Activated CD8-positive, alpha-beta T cell treated with anti-CD3 and anti-CD28 coated beads, Interleukin-2, amount 10 ng/mL, durations not matched to agents 7 days and 5 days (primary cell): Measurements from ENCODE around the gene NEGR1. TPM values are rescaled to one million over a fixed set of nuclear protein-coding genes. Genes with fewer than 3 reads are reported as not detected.

ENCODE experiments used
- ATAC-seq: fragments of 150-1000 bp; cut with Tn5 transposase; one replicate; pipeline ENCODE4 v1.10.0; 2021; ENCODE audit warnings: moderate library complexity
- CTCF ChIA-PET: fragments of 350-600 bp; sonication (Branson Sonifier 250); formaldehyde crosslinking; loops from one replicate; lab custom pipeline; 2021; ENCODE audit warnings: antibody characterized with exemption; lab: Charles Lee
- POLR2A ChIA-PET: fragments of 350-600 bp; sonication (Branson Sonifier 250); formaldehyde crosslinking; loops from one replicate; lab custom pipeline; 2021; ENCODE audit warnings: antibody characterized with exemption; lab: Charles Lee
- DNase-seq: peaks from one replicate; pipeline ENCODE4 v3.0.0-alpha.2; 2020
- H3K27ac Mint-ChIP-seq: one replicate; pipeline ENCODE4 v1.8.0; 2021; ENCODE audit warnings: mild to moderate bottlenecking, mixed read lengths
- H3K27me3 Mint-ChIP-seq: one replicate; pipeline ENCODE4 v1.8.0; 2021; ENCODE audit warnings: low read depth, mixed read lengths
- H3K36me3 Mint-ChIP-seq: one replicate; pipeline ENCODE4 v1.8.0; 2021; ENCODE audit warnings: low read depth, mixed read lengths
- H3K4me1 Mint-ChIP-seq: one replicate; pipeline ENCODE4 v1.8.0; 2021; ENCODE audit warnings: low read depth, mixed read lengths
- H3K4me3 Mint-ChIP-seq: one replicate; pipeline ENCODE4 v1.8.0; 2021; ENCODE audit warnings: mild to moderate bottlenecking, mixed read lengths
- H3K9me3 Mint-ChIP-seq: one replicate; pipeline ENCODE4 v1.8.0; 2022; ENCODE audit warnings: mixed read lengths; ENCODE audit not compliant: insufficient read depth
- total RNA-seq, 2 experiments: library from RNA; stranded (reverse); gene quantifications; one replicate each; pipeline ENCODE4 v1.2.3, GENCODE V29; 2021

Gene NEGR1
- total RNA-seq, 2 experiments from 2014 or later, result not detected

- no peak overlapping the region for H3K4me3 Mint-ChIP-seq
- H3K4me1 Mint-ChIP-seq, result no peaks in the 10 kb centered on the region
- DNase-seq (no peak), ATAC-seq (no peak)
- H3K9me3 Mint-ChIP-seq, result no peaks in the 10 kb centered on the region
- ChIA-PET POLR2A (no interaction called here), CTCF (no interaction called here)
- no peaks in the 10 kb centered on the region for H3K36me3 Mint-ChIP-seq
- no peak overlapping the region for H3K27ac Mint-ChIP-seq
- no peaks in the 10 kb centered on the region for H3K27me3 Mint-ChIP-seq
Measured at GRCh38 chr1:71689635-71690034, 592.7 kb downstream of the NEGR1 start.

- no peaks in the 10 kb centered on the region for H3K9me3 Mint-ChIP-seq
- ATAC-seq, result no peak
- ChIA-PET CTCF (no interaction called here), POLR2A (no interaction called here)
- no peaks in the 10 kb centered on the region for H3K36me3 Mint-ChIP-seq
- no peaks in the 10 kb centered on the region for H3K4me1 Mint-ChIP-seq
- no peak for DNase-seq
- H3K27ac Mint-ChIP-seq, result no peak overlapping the region
- no peaks in the 10 kb centered on the region for H3K27me3 Mint-ChIP-seq
- no peak overlapping the region for H3K4me3 Mint-ChIP-seq
Measured at GRCh38 chr1:71687376-71687775, 595.0 kb downstream of the NEGR1 start.

GRCh38 chr1:71676979-71677925 is 605.1 kb downstream of the NEGR1 start:
- POLR2A ChIA-PET, result no interaction called here
- CTCF ChIA-PET, result no interaction called here
- Mint-ChIP-seq H3K27me3 (no peaks in the 10 kb centered on the region), H3K27ac (no peak overlapping the region), H3K4me1 (no peaks in the 10 kb centered on the region), H3K9me3 (no peaks in the 10 kb centered on the region), H3K4me3 (no peak overlapping the region), H3K36me3 (no peaks in the 10 kb centered on the region)
- ATAC-seq (no peak), DNase-seq (no peak)

GRCh38 chr1:71668065-71668464 is 614.3 kb downstream of the NEGR1 start:
- ATAC-seq, result no peak
- H3K4me3 Mint-ChIP-seq, result no peak overlapping the region
- CTCF ChIA-PET, result no interaction called here
- H3K27me3 Mint-ChIP-seq, result no peaks in the 10 kb centered on the region
- no peak overlapping the region for H3K27ac Mint-ChIP-seq
- H3K36me3 Mint-ChIP-seq, result no peaks in the 10 kb centered on the region
- no peak for DNase-seq
- H3K9me3 Mint-ChIP-seq, result no peaks in the 10 kb centered on the region
- POLR2A ChIA-PET, result no interaction called here
- no peaks in the 10 kb centered on the region for H3K4me1 Mint-ChIP-seq

GRCh38 chr1:71667216-71667615 is 615.1 kb downstream of the NEGR1 start:
- no peaks in the 10 kb centered on the region for H3K27me3 Mint-ChIP-seq
- H3K9me3 Mint-ChIP-seq, result no peaks in the 10 kb centered on the region
- ChIA-PET CTCF (no interaction called here), POLR2A (no interaction called here)
- no peaks in the 10 kb centered on the region for H3K4me1 Mint-ChIP-seq
- DNase-seq, result no peak
- no peak overlapping the region for H3K4me3 Mint-ChIP-seq
- H3K36me3 Mint-ChIP-seq, result no peaks in the 10 kb centered on the region
- H3K27ac Mint-ChIP-seq, result no peak overlapping the region
- ATAC-seq, result no peak

GRCh38 chr1:71666609-71667008 is 615.7 kb downstream of the NEGR1 start:
- ATAC-seq, result no peak
- no peak overlapping the region for H3K4me3 Mint-ChIP-seq
- H3K36me3 Mint-ChIP-seq, result no peaks in the 10 kb centered on the region
- ChIA-PET CTCF (no interaction called here), POLR2A (no interaction called here)
- no peaks in the 10 kb centered on the region for H3K4me1 Mint-ChIP-seq
- no peaks in the 10 kb centered on the region for H3K27me3 Mint-ChIP-seq
- H3K27ac Mint-ChIP-seq, result no peak overlapping the region
- no peak for DNase-seq
- H3K9me3 Mint-ChIP-seq, result no peaks in the 10 kb centered on the region

GRCh38 chr1:71660411-71660810 is 621.9 kb downstream of the NEGR1 start:
- H3K36me3 Mint-ChIP-seq, result no peaks in the 10 kb centered on the region
- CTCF ChIA-PET, result no interaction called here

GRCh38 chr1:71657891-71658679 is 624.3 kb downstream of the NEGR1 start:
- ATAC-seq, result no peak
- Mint-ChIP-seq H3K36me3 (no peaks in the 10 kb centered on the region), H3K27me3 (no peaks in the 10 kb centered on the region), H3K4me3 (no peak overlapping the region), H3K9me3 (no peaks in the 10 kb centered on the region), H3K4me1 (no peaks in the 10 kb centered on the region), H3K27ac (no peak overlapping the region)
- POLR2A ChIA-PET, result no interaction called here
- no peak for DNase-seq
- CTCF ChIA-PET, result no interaction called here

More at GRCh38 chr1:71660411-71660810, 621.9 kb downstream of the NEGR1 start:
- no peak for DNase-seq
- Mint-ChIP-seq H3K4me1 (no peaks in the 10 kb centered on the region), H3K27ac (no peak overlapping the region), H3K27me3 (no peaks in the 10 kb centered on the region), H3K4me3 (no peak overlapping the region), H3K9me3 (no peaks in the 10 kb centered on the region)
- POLR2A ChIA-PET, result no interaction called here
- ATAC-seq, result no peak

GRCh38 chr1:71656902-71657301 is 625.4 kb downstream of the NEGR1 start:
- Mint-ChIP-seq H3K27me3 (no peaks in the 10 kb centered on the region), H3K36me3 (no peaks in the 10 kb centered on the region), H3K4me3 (no peak overlapping the region), H3K27ac (no peak overlapping the region), H3K4me1 (no peaks in the 10 kb centered on the region), H3K9me3 (no peaks in the 10 kb centered on the region)
- DNase-seq, result no peak
- CTCF ChIA-PET, result no interaction called here
- POLR2A ChIA-PET, result no interaction called here
- no peak for ATAC-seq

GRCh38 chr1:71655604-71656003 is 626.7 kb downstream of the NEGR1 start:
- H3K4me1 Mint-ChIP-seq, result no peaks in the 10 kb centered on the region
- CTCF ChIA-PET, result no interaction called here
- H3K4me3 Mint-ChIP-seq, result no peak overlapping the region
- no peaks in the 10 kb centered on the region for H3K27me3 Mint-ChIP-seq
- H3K9me3 Mint-ChIP-seq, result no peaks in the 10 kb centered on the region
- no peak for DNase-seq
- ATAC-seq, result no peak
- H3K27ac Mint-ChIP-seq, result no peak overlapping the region
- H3K36me3 Mint-ChIP-seq, result no peaks in the 10 kb centered on the region
- POLR2A ChIA-PET, result no interaction called here

- no peak for ATAC-seq
- H3K27ac Mint-ChIP-seq, result no peak overlapping the region
Measured at GRCh38 chr1:71653952-71654351, 628.4 kb downstream of the NEGR1 start.

GRCh38 chr1:71651214-71651613 is 631.1 kb downstream of the NEGR1 start:
- H3K9me3 Mint-ChIP-seq, result no peaks in the 10 kb centered on the region

More at GRCh38 chr1:71653952-71654351, 628.4 kb downstream of the NEGR1 start:
- H3K36me3 Mint-ChIP-seq, result no peaks in the 10 kb centered on the region
- H3K4me3 Mint-ChIP-seq, result no peak overlapping the region
- no peaks in the 10 kb centered on the region for H3K9me3 Mint-ChIP-seq
- no peak for DNase-seq
- CTCF ChIA-PET, result no interaction called here
- H3K4me1 Mint-ChIP-seq, result no peaks in the 10 kb centered on the region
- H3K27me3 Mint-ChIP-seq, result no peaks in the 10 kb centered on the region
- POLR2A ChIA-PET, result no interaction called here

More at GRCh38 chr1:71651214-71651613, 631.1 kb downstream of the NEGR1 start:
- ATAC-seq (no peak), DNase-seq (no peak)
- H3K4me1 Mint-ChIP-seq, result no peaks in the 10 kb centered on the region
- no peak overlapping the region for H3K27ac Mint-ChIP-seq
- no peak overlapping the region for H3K4me3 Mint-ChIP-seq
- CTCF ChIA-PET, result no interaction called here
- POLR2A ChIA-PET, result no interaction called here
- H3K27me3 Mint-ChIP-seq, result no peaks in the 10 kb centered on the region
- no peaks in the 10 kb centered on the region for H3K36me3 Mint-ChIP-seq
